GM23338 (cell line): ENCODE results near the gene MAPK8IP3. TPM values are rescaled to one million over a fixed set of nuclear protein-coding genes. Genes with fewer than 3 reads are reported as not detected.

Experiments used
- ATAC-seq: fragments of 200-7000 bp; cut with Tn5 transposase; 3 replicates; pipeline ENCODE4 v1.9.1; 2020
- DNase-seq: peaks from one replicate; pipeline ENCODE4 v3.0.0-alpha.2; 2015; ENCODE audit warnings: low spot score
- H2AFZ ChIP-seq: fragments of 200-600 bp; sonication (generic); 2 replicates; pipeline ENCODE4 v1.8.0; 2016; ENCODE audit warnings: antibody characterized with exemption, mild to moderate bottlenecking, moderate library complexity
- H3F3A ChIP-seq: fragments of 200-600 bp; sonication (generic); replicated peaks from 2 replicates; pipeline ENCODE4 v1.8.0; 2017; ENCODE audit warnings: antibody characterized with exemption, mixed run types, low read depth
- H3K27ac ChIP-seq: fragments of 200-600 bp; sonication (generic); 2 replicates; pipeline ENCODE4 v1.6.1; 2016; ENCODE audit warnings: low read depth
- H3K27me3 ChIP-seq: fragments of 200-600 bp; sonication (generic); 2 replicates; pipeline ENCODE4 v1.8.0; 2016; ENCODE audit warnings: mild to moderate bottlenecking, mixed run types, moderate library complexity; ENCODE audit not compliant: insufficient read depth
- H3K36me3 ChIP-seq: fragments of 200-600 bp; sonication (generic); 2 replicates; pipeline ENCODE4 v1.8.0; 2016; ENCODE audit warnings: mild to moderate bottlenecking; ENCODE audit not compliant: insufficient read depth
- H3K4me1 ChIP-seq: fragments of 200-600 bp; sonication (generic); 2 replicates; pipeline ENCODE4 v1.8.0; 2016; ENCODE audit warnings: mild to moderate bottlenecking, moderate library complexity; ENCODE audit not compliant: insufficient read depth
- H3K4me2 ChIP-seq: fragments of 200-600 bp; sonication (generic); 2 replicates; pipeline ENCODE4 v1.7.1; 2017; ENCODE audit warnings: mixed run types
- H3K4me3 ChIP-seq: fragments of 200-600 bp; sonication (generic); 2 replicates; pipeline ENCODE4 v1.6.1; 2016; ENCODE audit warnings: mixed run types
- H3K79me2 ChIP-seq: fragments of 200-600 bp; sonication (generic); replicated peaks from 2 replicates; pipeline ENCODE4 v1.8.0; 2017; ENCODE audit warnings: mild to moderate bottlenecking; ENCODE audit not compliant: insufficient read depth
- H3K9me2 ChIP-seq: fragments of 200-600 bp; sonication (generic); 2 replicates; pipeline ENCODE4 v1.8.0; 2017; ENCODE audit not compliant: insufficient read depth
- H4K20me1 ChIP-seq: fragments of 200-600 bp; sonication (generic); replicated peaks from 2 replicates; pipeline ENCODE4 v1.8.0; 2017; ENCODE audit warnings: mild to moderate bottlenecking; ENCODE audit not compliant: insufficient read depth
- H3K27ac Mint-ChIP-seq: 2 replicates; pipeline ENCODE4 v1.8.0; 2020; ENCODE audit warnings: inconsistent platforms, mild to moderate bottlenecking, moderate library complexity, mixed read lengths
- H3K27me3 Mint-ChIP-seq: 3 replicates; pipeline ENCODE4 v1.8.0; 2022; ENCODE audit warnings: low read depth, mild to moderate bottlenecking, moderate library complexity, mixed read lengths, inconsistent platforms; ENCODE audit not compliant: insufficient read depth, poor library complexity
- H3K36me3 Mint-ChIP-seq: 3 replicates; pipeline ENCODE4 v1.8.0; 2021; ENCODE audit warnings: low read depth, mild to moderate bottlenecking, inconsistent platforms, moderate library complexity, mixed read lengths
- H3K4me1 Mint-ChIP-seq: 3 replicates; pipeline ENCODE4 v1.8.0; 2020; ENCODE audit warnings: mild to moderate bottlenecking, inconsistent platforms, mixed read lengths
- H3K4me3 Mint-ChIP-seq: 3 replicates; pipeline ENCODE4 v1.8.0; 2021; ENCODE audit warnings: moderate library complexity, mild to moderate bottlenecking, inconsistent platforms, mixed read lengths
- H3K9me3 Mint-ChIP-seq: 3 replicates; pipeline ENCODE4 v1.8.0; 2020; ENCODE audit warnings: moderate library complexity, mild to moderate bottlenecking, inconsistent platforms, mixed read lengths
- CREB1 ChIP-seq: fragments of 250-450 bp; sonication (Bioruptor Pico); IDR thresholded peaks from 2 replicates; pipeline ENCODE4 v1.5.0; 2020; ENCODE audit warnings: low read depth, mild to moderate bottlenecking, moderate library complexity
- NANOG ChIP-seq: IDR thresholded peaks from 2 replicates; pipeline ENCODE4 v1.6.1; 2016; ENCODE audit warnings: antibody characterized with exemption, borderline replicate concordance
- POLR2AphosphoS5 ChIP-seq: IDR thresholded peaks from 2 replicates; pipeline ENCODE4 v1.6.1; 2016; ENCODE audit warnings: antibody characterized with exemption, low read depth
- polyA plus RNA-seq: library from polyadenylated mRNA; unstranded; fragments of >200 nt; fragmentation: Nextera tagmentation; extraction: Ambion mirVana; gene quantifications from 2 replicates; pipeline ENCODE4 v1.2.1, GENCODE V29; 2016
- total RNA-seq: library from RNA; depleted of rRNA; stranded (reverse); fragments of >200 nt; shearing (Covaris generic); gene quantifications from 2 replicates; pipeline ENCODE4 v1.2.3, GENCODE V29; 2014
- TF ChIP-seq, protein P1 (sequence below): fragments of 250-450 bp; sonication (Bioruptor Pico); IDR thresholded peaks from 2 replicates; pipeline ENCODE4 v1.5.0; 2020; ENCODE audit warnings: mild to moderate bottlenecking, moderate library complexity
- TF ChIP-seq, protein P2 (sequence below): IDR thresholded peaks from one replicate; pipeline ENCODE4 v1.6.1; 2018; ENCODE audit warnings: antibody characterized with exemption; ENCODE audit not compliant: unreplicated experiment
- TF ChIP-seq, protein P3 (sequence below): IDR thresholded peaks from 2 replicates; pipeline ENCODE4 v1.6.1; 2016; ENCODE audit warnings: antibody characterized with exemption

MAPK8IP3 gene
- total and polyA plus RNA-seq, 2 experiments from 2014 or later, result 11.3 to 58.4 TPM

DNA sequence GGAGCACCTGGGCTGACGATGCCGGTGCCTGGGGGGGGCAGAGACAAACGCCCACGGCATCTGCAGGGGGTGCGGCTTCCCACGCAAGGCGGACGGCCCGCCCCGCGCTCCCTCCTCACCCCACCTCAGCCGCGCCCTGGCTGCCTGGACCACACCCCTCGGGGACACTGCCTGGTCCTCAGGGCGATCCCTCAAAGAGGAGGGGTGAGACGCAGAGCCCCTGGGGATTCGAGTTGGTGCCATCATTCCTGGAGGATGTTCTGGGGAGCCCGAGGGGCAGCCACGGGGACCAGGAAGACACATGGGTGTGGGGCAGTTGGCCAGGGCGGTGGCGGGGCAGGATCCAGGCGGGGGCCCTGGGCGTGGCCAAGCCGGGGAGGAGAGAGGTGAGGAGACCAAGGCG, 83.6 kb downstream of the MAPK8IP3 start:
- Mint-ChIP-seq H3K4me3 (no peak overlapping the region), H3K27ac (no peak overlapping the region), H3K36me3 (peaks cover 5% of the 10 kb centered on the region; the same call in 1 of the 3 replicates), H3K9me3 (peaks cover 2% of the 10 kb centered on the region; the same call in 1 of the 3 replicates), H3K27me3 (peaks cover 6% of the 10 kb centered on the region), H3K4me1 (no peaks in the 10 kb centered on the region)
- no peak for DNase-seq
- no peaks in the 10 kb centered on the region for H3F3A ChIP-seq
- no peaks in the 10 kb centered on the region for H3K4me1 ChIP-seq
- ATAC-seq, result no peak
- no peak overlapping the region for H3K4me2 ChIP-seq
- no peaks in the 10 kb centered on the region for H3K27me3 ChIP-seq
- no peak overlapping the region for H2AFZ ChIP-seq
- H3K79me2 ChIP-seq, result peaks cover 19% of the 10 kb centered on the region
- H3K9me2 ChIP-seq, result no peaks in the 10 kb centered on the region
- H4K20me1 ChIP-seq, result peaks cover 9% of the 10 kb centered on the region
- no peak overlapping the region for H3K4me3 ChIP-seq
- H3K27ac ChIP-seq, result no peak overlapping the region
- no peaks in the 10 kb centered on the region for H3K36me3 ChIP-seq
- TF ChIP-seq, protein P1, sequence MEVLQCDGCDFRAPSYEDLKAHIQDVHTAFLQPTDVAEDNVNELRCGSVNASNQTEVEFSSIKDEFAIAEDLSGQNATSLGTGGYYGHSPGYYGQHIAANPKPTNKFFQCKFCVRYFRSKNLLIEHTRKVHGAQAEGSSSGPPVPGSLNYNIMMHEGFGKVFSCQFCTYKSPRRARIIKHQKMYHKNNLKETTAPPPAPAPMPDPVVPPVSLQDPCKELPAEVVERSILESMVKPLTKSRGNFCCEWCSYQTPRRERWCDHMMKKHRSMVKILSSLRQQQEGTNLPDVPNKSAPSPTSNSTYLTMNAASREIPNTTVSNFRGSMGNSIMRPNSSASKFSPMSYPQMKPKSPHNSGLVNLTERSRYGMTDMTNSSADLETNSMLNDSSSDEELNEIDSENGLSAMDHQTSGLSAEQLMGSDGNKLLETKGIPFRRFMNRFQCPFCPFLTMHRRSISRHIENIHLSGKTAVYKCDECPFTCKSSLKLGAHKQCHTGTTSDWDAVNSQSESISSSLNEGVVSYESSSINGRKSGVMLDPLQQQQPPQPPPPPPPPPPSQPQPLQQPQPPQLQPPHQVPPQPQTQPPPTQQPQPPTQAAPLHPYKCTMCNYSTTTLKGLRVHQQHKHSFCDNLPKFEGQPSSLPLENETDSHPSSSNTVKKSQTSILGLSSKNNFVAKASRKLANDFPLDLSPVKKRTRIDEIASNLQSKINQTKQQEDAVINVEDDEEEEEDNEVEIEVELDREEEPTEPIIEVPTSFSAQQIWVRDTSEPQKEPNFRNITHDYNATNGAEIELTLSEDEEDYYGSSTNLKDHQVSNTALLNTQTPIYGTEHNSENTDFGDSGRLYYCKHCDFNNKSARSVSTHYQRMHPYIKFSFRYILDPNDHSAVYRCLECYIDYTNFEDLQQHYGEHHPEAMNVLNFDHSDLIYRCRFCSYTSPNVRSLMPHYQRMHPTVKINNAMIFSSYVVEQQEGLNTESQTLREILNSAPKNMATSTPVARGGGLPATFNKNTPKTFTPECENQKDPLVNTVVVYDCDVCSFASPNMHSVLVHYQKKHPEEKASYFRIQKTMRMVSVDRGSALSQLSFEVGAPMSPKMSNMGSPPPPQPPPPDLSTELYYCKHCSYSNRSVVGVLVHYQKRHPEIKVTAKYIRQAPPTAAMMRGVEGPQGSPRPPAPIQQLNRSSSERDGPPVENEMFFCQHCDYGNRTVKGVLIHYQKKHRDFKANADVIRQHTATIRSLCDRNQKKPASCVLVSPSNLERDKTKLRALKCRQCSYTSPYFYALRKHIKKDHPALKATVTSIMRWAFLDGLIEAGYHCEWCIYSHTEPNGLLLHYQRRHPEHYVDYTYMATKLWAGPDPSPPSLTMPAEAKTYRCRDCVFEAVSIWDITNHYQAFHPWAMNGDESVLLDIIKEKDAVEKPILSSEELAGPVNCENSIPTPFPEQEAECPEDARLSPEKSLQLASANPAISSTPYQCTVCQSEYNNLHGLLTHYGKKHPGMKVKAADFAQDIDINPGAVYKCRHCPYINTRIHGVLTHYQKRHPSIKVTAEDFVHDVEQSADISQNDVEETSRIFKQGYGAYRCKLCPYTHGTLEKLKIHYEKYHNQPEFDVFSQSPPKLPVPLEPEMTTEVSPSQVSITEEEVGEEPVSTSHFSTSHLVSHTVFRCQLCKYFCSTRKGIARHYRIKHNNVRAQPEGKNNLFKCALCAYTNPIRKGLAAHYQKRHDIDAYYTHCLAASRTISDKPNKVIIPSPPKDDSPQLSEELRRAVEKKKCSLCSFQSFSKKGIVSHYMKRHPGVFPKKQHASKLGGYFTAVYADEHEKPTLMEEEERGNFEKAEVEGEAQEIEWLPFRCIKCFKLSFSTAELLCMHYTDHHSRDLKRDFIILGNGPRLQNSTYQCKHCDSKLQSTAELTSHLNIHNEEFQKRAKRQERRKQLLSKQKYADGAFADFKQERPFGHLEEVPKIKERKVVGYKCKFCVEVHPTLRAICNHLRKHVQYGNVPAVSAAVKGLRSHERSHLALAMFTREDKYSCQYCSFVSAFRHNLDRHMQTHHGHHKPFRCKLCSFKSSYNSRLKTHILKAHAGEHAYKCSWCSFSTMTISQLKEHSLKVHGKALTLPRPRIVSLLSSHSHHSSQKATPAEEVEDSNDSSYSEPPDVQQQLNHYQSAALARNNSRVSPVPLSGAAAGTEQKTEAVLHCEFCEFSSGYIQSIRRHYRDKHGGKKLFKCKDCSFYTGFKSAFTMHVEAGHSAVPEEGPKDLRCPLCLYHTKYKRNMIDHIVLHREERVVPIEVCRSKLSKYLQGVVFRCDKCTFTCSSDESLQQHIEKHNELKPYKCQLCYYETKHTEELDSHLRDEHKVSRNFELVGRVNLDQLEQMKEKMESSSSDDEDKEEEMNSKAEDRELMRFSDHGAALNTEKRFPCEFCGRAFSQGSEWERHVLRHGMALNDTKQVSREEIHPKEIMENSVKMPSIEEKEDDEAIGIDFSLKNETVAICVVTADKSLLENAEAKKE (CRISPR knock-in tag), result no peak
- TF ChIP-seq POLR2AphosphoS5 (no peak), NANOG (no peak)

DNA sequence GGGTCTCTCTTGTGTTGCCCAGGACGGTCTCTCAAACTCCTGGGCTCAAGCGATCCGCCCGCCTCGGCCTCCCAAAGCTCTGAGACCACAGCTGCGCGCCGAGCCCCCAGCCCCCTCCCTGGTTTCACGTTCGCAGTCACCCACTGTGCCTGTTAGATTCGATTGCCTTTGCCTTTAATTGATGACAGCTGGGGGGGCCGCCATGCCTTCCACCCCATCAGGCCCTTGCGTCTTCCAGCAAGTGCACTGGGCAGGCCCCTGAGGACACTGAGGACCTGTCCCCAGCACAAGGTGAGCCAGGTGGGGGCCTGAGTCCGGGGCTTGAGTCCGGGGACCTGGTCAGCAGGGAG, 84.2 kb downstream of the MAPK8IP3 start:
- DNase-seq, result no peak
- no peak overlapping the region for H2AFZ ChIP-seq
- H4K20me1 ChIP-seq, result peaks cover 5% of the 10 kb centered on the region
- H3K27me3 ChIP-seq, result no peaks in the 10 kb centered on the region
- H3K4me2 ChIP-seq, result no peak overlapping the region
- no peaks in the 10 kb centered on the region for H3K4me1 ChIP-seq
- H3K9me3 Mint-ChIP-seq, result peaks cover 2% of the 10 kb centered on the region; the same call in 1 of the 3 replicates
- H3K9me2 ChIP-seq, result no peaks in the 10 kb centered on the region
- no peak overlapping the region for H3K4me3 Mint-ChIP-seq
- peaks cover 5% of the 10 kb centered on the region; the same call in 1 of the 3 replicates for H3K36me3 Mint-ChIP-seq
- H3K79me2 ChIP-seq, result peaks cover 13% of the 10 kb centered on the region
- H3F3A ChIP-seq, result no peaks in the 10 kb centered on the region
- no peaks in the 10 kb centered on the region for H3K4me1 Mint-ChIP-seq
- H3K27ac Mint-ChIP-seq, result no peak overlapping the region
- H3K27me3 Mint-ChIP-seq, result peaks cover 5% of the 10 kb centered on the region
- no peak overlapping the region for H3K27ac ChIP-seq
- H3K4me3 ChIP-seq, result no peak overlapping the region
- H3K36me3 ChIP-seq, result no peaks in the 10 kb centered on the region
- no peak for ATAC-seq
- TF ChIP-seq, protein P2, sequence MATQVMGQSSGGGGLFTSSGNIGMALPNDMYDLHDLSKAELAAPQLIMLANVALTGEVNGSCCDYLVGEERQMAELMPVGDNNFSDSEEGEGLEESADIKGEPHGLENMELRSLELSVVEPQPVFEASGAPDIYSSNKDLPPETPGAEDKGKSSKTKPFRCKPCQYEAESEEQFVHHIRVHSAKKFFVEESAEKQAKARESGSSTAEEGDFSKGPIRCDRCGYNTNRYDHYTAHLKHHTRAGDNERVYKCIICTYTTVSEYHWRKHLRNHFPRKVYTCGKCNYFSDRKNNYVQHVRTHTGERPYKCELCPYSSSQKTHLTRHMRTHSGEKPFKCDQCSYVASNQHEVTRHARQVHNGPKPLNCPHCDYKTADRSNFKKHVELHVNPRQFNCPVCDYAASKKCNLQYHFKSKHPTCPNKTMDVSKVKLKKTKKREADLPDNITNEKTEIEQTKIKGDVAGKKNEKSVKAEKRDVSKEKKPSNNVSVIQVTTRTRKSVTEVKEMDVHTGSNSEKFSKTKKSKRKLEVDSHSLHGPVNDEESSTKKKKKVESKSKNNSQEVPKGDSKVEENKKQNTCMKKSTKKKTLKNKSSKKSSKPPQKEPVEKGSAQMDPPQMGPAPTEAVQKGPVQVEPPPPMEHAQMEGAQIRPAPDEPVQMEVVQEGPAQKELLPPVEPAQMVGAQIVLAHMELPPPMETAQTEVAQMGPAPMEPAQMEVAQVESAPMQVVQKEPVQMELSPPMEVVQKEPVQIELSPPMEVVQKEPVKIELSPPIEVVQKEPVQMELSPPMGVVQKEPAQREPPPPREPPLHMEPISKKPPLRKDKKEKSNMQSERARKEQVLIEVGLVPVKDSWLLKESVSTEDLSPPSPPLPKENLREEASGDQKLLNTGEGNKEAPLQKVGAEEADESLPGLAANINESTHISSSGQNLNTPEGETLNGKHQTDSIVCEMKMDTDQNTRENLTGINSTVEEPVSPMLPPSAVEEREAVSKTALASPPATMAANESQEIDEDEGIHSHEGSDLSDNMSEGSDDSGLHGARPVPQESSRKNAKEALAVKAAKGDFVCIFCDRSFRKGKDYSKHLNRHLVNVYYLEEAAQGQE, result no peak
- TF ChIP-seq CREB1 (CRISPR knock-in tag), result no peak
- TF ChIP-seq, protein P3, sequence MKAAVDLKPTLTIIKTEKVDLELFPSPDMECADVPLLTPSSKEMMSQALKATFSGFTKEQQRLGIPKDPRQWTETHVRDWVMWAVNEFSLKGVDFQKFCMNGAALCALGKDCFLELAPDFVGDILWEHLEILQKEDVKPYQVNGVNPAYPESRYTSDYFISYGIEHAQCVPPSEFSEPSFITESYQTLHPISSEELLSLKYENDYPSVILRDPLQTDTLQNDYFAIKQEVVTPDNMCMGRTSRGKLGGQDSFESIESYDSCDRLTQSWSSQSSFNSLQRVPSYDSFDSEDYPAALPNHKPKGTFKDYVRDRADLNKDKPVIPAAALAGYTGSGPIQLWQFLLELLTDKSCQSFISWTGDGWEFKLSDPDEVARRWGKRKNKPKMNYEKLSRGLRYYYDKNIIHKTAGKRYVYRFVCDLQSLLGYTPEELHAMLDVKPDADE, result no peak
